Measurements from ENCODE around the gene TMEM181.
"Not testable (repeated sequence)": the region's sequence is repeated elsewhere in the genome, so short reads cannot be mapped to it uniquely, and the experiment has no call there.

Gene TMEM181

GRCh38 chr6:158531970-158532369 is 27.9 kb upstream of the TMEM181 start:
- intact Hi-C loops (cut with DNase I), result no loop called here
- DNase-seq, result no peak

- peak in 38 of 42 donors; percentile 26 to 86 (median 60) for DNase-seq
- intact Hi-C loops (cut with DNase I), result no loop called here
These were observed 23.6 kb upstream of the TMEM181 start for GRCh38 chr6:158536084-158536890.

DNA sequence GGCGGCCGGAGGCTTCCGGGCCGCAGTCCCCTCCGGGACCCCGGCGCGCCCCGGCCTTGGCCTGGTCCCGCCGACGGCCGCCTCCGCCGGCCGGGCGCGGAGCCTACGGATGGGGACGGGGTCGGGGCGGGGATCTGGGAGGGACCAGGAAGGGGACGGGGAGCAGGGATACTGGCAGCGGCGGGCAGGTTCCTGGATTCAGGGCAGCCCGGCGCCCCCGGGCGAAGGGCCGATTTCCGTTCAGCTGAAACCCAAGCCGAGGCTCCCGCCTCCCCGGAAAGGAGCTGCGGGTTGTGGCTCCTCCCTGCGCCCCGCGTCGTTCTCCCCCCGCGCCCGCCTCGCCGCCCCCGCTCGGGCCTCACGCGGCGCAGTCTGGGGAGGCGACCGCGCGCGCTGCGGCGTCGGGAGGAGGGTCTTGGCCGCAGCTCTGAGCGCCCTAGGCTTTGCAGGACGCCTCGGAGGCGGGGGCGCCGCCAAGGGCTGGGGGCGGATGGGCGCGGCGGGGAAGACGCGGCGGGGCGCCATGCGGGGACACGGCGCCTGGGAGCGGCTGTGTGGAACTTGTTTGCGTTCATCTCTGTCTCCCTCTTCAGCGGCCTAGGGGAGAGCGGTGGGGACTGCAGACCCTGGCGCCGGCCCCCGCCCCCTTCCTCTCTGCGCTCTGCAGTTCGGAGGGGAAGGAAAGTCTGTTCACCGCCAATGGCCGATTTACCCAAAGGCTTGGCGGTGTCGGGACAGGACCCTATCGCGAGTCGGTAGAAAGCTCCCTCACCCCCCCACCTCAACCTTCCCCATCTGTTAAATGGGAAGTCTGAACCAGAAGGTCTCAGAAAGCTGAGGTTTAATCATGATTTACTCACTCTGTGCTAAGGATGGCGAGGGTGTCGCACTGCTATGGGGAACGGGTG is 22.7 kb upstream of the TMEM181 start:
- peak in 39 of 42 donors; percentile 38 to 78 (median 63) for DNase-seq
- intact Hi-C loops (cut with DNase I), result no loop called here

GRCh38 chr6:158538741-158539140 is 21.1 kb upstream of the TMEM181 start:
- DNase-seq, result peak in 3 of 42 donors; percentile 7 to 38 (median 34)
- intact Hi-C loops (cut with DNase I), result no loop called here

GRCh38 chr6:158539413-158539812 is 20.5 kb upstream of the TMEM181 start:
- intact Hi-C loops (cut with DNase I), result no loop called here
- peak in 1 of 42 donors; percentile 27 for DNase-seq

- DNase-seq, result no peak
- intact Hi-C loops (cut with DNase I), result loop anchor here (10.0 kb wide), 1 partner anchor 65 kb away; no protein-coding TSS in a partner anchor
These were observed 20.0 kb upstream of the TMEM181 start for GRCh38 chr6:158539881-158540280.

DNA sequence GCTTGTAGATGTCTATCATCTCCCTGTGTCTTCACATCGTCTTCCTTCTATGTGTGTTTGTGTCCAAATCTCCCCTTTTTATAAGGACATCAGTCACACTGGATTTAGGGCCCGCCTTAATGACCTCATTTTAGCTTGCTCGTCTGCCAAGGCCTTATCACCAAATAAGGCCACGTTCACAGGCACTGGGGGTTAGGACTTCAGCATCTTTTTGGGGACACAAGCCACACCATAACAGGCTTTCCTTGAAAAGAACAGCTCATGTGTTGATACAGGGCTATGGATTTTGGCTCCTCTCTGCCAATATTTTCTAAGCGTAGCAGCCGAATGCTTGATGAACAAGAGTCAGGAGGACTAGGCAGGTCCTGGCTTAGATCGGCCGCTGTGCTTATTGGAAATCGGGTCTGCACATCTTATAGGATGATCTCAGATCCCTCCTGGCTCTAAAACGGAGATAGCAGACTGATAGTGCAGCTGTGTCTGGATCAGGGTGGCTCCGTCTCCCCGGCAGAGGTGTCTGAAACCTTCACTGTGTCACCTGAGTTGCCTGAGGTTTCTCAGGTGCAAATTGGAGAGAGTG is 16.2 kb upstream of the TMEM181 start:
- DNase-seq, result peak in 3 of 42 donors; percentile 19 to 39 (median 34)
- intact Hi-C loops (cut with DNase I), result loop anchor here (10.0 kb wide), 1 partner anchor 61 kb away; no protein-coding TSS in a partner anchor

- intact Hi-C loops (cut with DNase I), result loop anchor here (10.0 kb wide), 1 partner anchor 60 kb away; no protein-coding TSS in a partner anchor
These were observed 15.5 kb upstream of the TMEM181 start for GRCh38 chr6:158544428-158544827.

GRCh38 chr6:158545043-158545966 is 14.6 kb upstream of the TMEM181 start:
- DNase-seq, result peak in 33 of 42 donors; percentile 19 to 81 (median 51)
- intact Hi-C loops (cut with DNase I), result loop anchor here (10.0 kb wide), 1 partner anchor 59 kb away; no protein-coding TSS in a partner anchor

More at GRCh38 chr6:158544428-158544827, 15.5 kb upstream of the TMEM181 start:
- peak in 3 of 42 donors; percentile 20 to 39 (median 33) for DNase-seq

DNA sequence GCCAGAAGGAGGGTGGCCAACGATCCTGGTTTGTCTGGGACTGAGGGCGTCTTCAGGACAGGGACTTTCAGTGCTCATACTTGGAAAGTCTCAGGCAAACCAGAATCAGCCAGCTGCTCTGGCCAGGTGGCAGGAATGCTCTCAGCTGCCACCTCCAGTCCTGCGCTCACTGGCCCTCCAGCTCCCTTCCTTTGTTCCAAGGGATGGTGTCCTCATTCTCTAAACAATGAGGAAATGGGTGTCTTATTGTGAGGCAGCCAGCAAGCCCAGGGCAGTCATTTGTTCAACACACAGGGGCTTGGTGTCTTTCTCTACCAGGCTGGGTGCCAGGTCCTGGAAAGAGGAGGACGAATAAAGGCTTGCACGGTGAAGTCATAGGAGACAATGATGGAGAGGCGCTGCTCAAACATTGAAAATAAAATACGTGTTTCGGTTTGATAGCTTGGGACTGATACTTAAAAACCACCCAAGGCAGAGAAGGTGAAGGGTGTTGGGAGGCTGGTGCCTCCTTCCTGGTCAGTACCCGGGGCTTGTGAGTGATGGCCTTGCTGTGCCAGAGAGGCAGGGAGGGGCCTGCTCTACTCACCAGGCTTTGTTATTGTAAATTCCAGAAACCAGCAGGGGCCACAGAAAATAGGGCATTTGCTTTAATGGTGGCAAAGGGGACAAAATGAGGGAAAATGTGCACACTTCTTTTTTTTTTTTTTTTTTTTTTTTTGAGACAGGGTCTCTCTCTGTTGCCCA is 11.3 kb upstream of the TMEM181 start:
- DNase-seq, result peak in 3 of 42 donors; percentile 10 to 36 (median 31)
- intact Hi-C loops (cut with DNase I), result loop anchor here (10.0 kb wide), 1 partner anchor 56 kb away; no protein-coding TSS in a partner anchor

DNA sequence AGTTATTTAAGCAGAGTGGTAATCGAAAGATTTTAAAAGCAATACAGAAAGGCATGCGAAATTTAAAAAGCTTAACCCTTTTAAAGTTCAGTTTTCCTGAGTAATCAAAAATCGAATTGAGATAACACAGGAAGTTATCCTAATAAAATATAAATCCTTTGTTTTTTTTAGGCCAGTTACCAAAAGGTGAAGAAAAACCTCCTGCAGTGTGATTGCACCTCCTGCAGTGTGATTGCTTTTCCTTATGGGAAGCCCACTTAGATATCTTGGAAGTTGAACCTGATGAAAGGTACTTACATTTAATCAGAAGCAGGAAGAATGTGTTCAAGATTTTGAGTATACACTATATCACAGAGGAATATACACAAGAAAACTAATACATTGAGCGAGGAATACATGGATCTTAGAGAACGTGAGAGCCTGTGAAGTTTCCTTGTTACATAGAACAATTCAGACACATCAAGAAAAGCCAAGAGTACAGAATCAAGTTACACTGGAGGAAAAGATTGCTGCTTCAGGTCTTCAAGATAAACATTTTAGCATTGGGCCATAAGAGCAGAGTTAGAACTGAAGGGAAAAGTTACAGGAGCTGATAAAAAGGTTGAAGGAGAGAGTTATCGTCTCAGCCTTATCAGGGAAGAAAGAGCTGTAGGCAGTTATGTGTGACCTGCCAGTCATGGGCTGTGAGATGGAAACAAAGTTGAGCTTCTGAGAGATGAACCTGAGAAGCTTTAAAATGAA is 7.7 kb upstream of the TMEM181 start:
- intact Hi-C loops (cut with DNase I), result no loop called here
- no peak for DNase-seq

- intact Hi-C loops (cut with DNase I), result no loop called here
- no peak for DNase-seq
These were observed 7.1 kb upstream of the TMEM181 start for GRCh38 chr6:158552796-158553138.

DNA sequence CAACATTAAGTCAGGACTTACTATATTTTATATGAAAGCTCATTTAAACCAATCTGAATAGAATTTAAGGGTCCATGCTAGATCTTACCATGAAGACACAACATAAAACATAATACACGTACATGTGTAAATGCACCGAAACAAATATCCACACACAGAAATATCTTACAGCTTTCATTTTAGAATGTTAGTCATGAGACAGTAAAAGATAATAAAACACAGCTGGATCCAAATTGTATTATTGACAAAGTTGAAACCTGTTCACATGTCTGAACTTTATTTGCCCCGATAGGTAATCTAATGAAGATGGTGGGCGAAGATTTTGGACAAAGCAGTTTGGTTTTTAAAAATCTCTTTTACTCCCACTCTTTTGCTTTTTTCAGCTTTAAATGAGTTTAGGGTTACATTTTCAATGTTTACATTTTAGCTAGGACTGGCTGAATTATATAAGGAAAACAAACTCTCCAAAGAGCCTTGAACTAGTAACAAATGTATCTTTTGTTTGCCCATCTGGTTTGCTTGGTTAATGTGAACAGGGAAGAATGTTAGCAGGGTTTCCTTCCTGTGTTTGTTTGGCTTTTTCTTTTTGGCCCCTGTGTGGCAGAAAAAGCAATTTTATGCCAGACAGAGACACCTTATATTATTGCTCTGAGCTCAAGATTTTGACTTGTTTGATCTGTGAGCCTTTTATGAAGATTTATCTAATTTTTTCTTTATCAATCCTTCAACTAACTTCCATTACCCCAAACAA is 5.1 kb upstream of the TMEM181 start:
- intact Hi-C loops (cut with DNase I), result no loop called here

GRCh38 chr6:158556113-158556512 is 3.8 kb upstream of the TMEM181 start:
- no peak for DNase-seq
- intact Hi-C loops (cut with DNase I), result no loop called here

More for the DNA sequence above, 5.1 kb upstream of the TMEM181 start:
- no peak for DNase-seq

- intact Hi-C loops (cut with DNase I); DNase-seq: not testable (repeated sequence)
These were observed 2.8 kb upstream of the TMEM181 start for GRCh38 chr6:158557110-158557509.

DNA sequence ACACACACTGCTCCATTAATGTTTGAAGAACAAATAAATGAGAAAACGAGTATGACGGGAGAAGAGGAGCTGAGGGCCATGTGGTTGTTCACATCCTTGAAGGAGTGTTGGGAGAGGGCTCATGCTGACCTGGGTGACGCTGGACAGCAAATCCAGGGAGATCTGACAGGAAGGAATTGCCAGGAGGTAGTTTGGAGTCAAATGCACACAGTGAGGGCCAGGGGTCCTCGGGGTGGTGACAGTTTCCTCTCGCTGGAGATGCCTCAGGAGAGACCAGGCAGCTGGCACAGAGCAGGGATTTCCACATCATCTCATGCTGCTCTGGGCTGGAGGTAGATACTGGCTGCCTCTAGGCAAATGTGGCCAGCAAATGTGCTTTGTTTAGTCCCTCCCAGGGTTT is 2.0 kb upstream of the TMEM181 start:
- intact Hi-C loops (cut with DNase I), result no loop called here
- peak in 1 of 42 donors; percentile 24 for DNase-seq

Measured in head of caudate nucleus (tissue), 42 donors.